Measurements from ENCODE around the gene CYBC1.

CYBC1 gene

GRCh38 chr17:82446649-82447048 is 3.9 kb downstream of the CYBC1 start:
- no peak for DNase-seq

GRCh38 chr17:82446124-82446523 is 4.4 kb downstream of the CYBC1 start:
- DNase-seq = no peak

GRCh38 chr17:82445542-82445941 is 5.0 kb downstream of the CYBC1 start:
- no peak for DNase-seq

- DNase-seq = no peak
Observed at GRCh38 chr17:82444941-82445521, 5.5 kb downstream of the CYBC1 start.

GRCh38 chr17:82444284-82444893 is 6.2 kb downstream of the CYBC1 start:
- no peak for DNase-seq

- no peak for DNase-seq
Observed at GRCh38 chr17:82443465-82444283, 6.9 kb downstream of the CYBC1 start.

GRCh38 chr17:82442643-82443464 is 7.7 kb downstream of the CYBC1 start:
- no peak for DNase-seq

- DNase-seq = no peak
Observed at GRCh38 chr17:82441691-82442487, 8.7 kb downstream of the CYBC1 start.

GRCh38 chr17:82440991-82441627 is 9.4 kb downstream of the CYBC1 start:
- DNase-seq = no peak

- DNase-seq = no peak
Observed at GRCh38 chr17:82440469-82440981, 10.0 kb downstream of the CYBC1 start.

- no peak for DNase-seq
Observed at GRCh38 chr17:82439829-82440365, 10.7 kb downstream of the CYBC1 start.

GRCh38 chr17:82439194-82439828 is 11.2 kb downstream of the CYBC1 start:
- DNase-seq = no peak

GRCh38 chr17:82438401-82439193 is 12.0 kb downstream of the CYBC1 start:
- DNase-seq = no peak

- DNase-seq = no peak
Observed at GRCh38 chr17:82437325-82437668, 13.3 kb downstream of the CYBC1 start.

- no peak for DNase-seq
Observed at GRCh38 chr17:82436601-82437324, 13.8 kb downstream of the CYBC1 start.

GRCh38 chr17:82435601-82436583 is 14.7 kb downstream of the CYBC1 start:
- no peak for DNase-seq

- no peak for DNase-seq
Observed at GRCh38 chr17:82435103-82435502, 15.4 kb downstream of the CYBC1 start.

GRCh38 chr17:82434216-82434565 is 16.4 kb downstream of the CYBC1 start:
- DNase-seq = no peak
